ENCODE data around the gene SUN3. TPM values are rescaled to one million over a fixed set of nuclear protein-coding genes. Genes with fewer than 3 reads are reported as not detected.
A peak's percentile ranks its signal among the peaks of the same experiment; 100 is the strongest.

SUN3 gene
- total and polyA plus RNA-seq, 4 experiments from 2014 or later = 0.56 TPM; not detected in 3

GRCh38 chr7:48042636-48043035 lies 13.7 kb upstream of the SUN3 start:
- Mint-ChIP-seq H3K4me3 (no peak overlapping the region), H3K27me3 (no peaks in the 10 kb centered on the region), H3K9me3 (no peaks in the 10 kb centered on the region), H3K4me1 (peaks cover 21 to 44% (median 31%) of the 10 kb centered on the region in 4 donors), H3K27ac (no peak overlapping the region), H3K36me3 (no peaks in the 10 kb centered on the region)
- no peak overlapping the region for H3K4me3 ChIP-seq (ENCODE audit: low read length in 2 of 2)
- intact Hi-C loops (cut with micrococcal nuclease) = no loop called here
- no peak overlapping the region for H3K27ac ChIP-seq (ENCODE audit: low read depth, low read length)
- H3K9me3 ChIP-seq (ENCODE audit: control insufficient read depth in 1 of 2, low read length in 2 of 2) = no peaks in the 10 kb centered on the region
- no peak for DNase-seq
- H3K36me3 ChIP-seq (ENCODE audit: insufficient read depth, low read length) = no peaks in the 10 kb centered on the region
- CTCF ChIA-PET (ENCODE audit: partially characterized antibody) = no interaction called here
- no peaks in the 10 kb centered on the region for H3K27me3 ChIP-seq (ENCODE audit: insufficient read depth, low read length)
- H3K4me1 ChIP-seq (ENCODE audit: insufficient read depth, low read length) = peaks cover 27% of the 10 kb centered on the region
- POLR2A ChIA-PET (ENCODE audit: partially characterized antibody) = interaction anchor here (1.1 to 1.4 kb wide), 2 partner anchors 43 to 46 kb away, joined by 3 read pairs; partner anchors contain the start of gene UPP1

GRCh38 chr7:48042216-48042615 lies 13.3 kb upstream of the SUN3 start:
- no peaks in the 10 kb centered on the region for H3K27me3 ChIP-seq (ENCODE audit: insufficient read depth, low read length)
- Mint-ChIP-seq H3K36me3 (no peaks in the 10 kb centered on the region), H3K27me3 (no peaks in the 10 kb centered on the region), H3K9me3 (no peaks in the 10 kb centered on the region), H3K4me3 (no peak overlapping the region), H3K4me1 (peaks cover 21 to 45% (median 31%) of the 10 kb centered on the region in 4 donors), H3K27ac (peak overlapping the region in 2 of 7 donors; percentile 9 to 44)
- ChIA-PET POLR2A (ENCODE audit: partially characterized antibody) (interaction anchor here (1.1 to 1.4 kb wide), 2 partner anchors 43 to 47 kb away, joined by 3 read pairs; partner anchors contain the start of gene UPP1), CTCF (ENCODE audit: partially characterized antibody) (no interaction called here)
- no peaks in the 10 kb centered on the region for H3K9me3 ChIP-seq (ENCODE audit: control insufficient read depth in 1 of 2, low read length in 2 of 2)
- intact Hi-C loops (cut with micrococcal nuclease) = no loop called here
- no peak for DNase-seq
- H3K4me3 ChIP-seq (ENCODE audit: low read length in 2 of 2) = no peak overlapping the region
- peaks cover 26% of the 10 kb centered on the region for H3K4me1 ChIP-seq (ENCODE audit: insufficient read depth, low read length)
- H3K27ac ChIP-seq (ENCODE audit: low read depth, low read length) = no peak overlapping the region
- H3K36me3 ChIP-seq (ENCODE audit: insufficient read depth, low read length) = no peaks in the 10 kb centered on the region

GRCh38 chr7:48041653-48041970 lies 12.7 kb upstream of the SUN3 start:
- intact Hi-C loops (cut with micrococcal nuclease) = no loop called here
- Histone ChIP-seq H3K27me3 (ENCODE audit: insufficient read depth, low read length) (no peaks in the 10 kb centered on the region), H3K4me3 (ENCODE audit: low read length in 2 of 2) (no peak overlapping the region), H3K27ac (ENCODE audit: low read depth, low read length) (no peak overlapping the region), H3K4me1 (ENCODE audit: insufficient read depth, low read length) (peaks cover 20% of the 10 kb centered on the region), H3K36me3 (ENCODE audit: insufficient read depth, low read length) (no peaks in the 10 kb centered on the region), H3K9me3 (ENCODE audit: control insufficient read depth in 1 of 2, low read length in 2 of 2) (no peaks in the 10 kb centered on the region)
- Mint-ChIP-seq H3K4me1 (peaks cover 21 to 48% (median 28%) of the 10 kb centered on the region in 4 donors), H3K4me3 (no peak overlapping the region), H3K27ac (peak overlapping the region in 2 of 7 donors; percentile 1 to 48), H3K9me3 (no peaks in the 10 kb centered on the region), H3K36me3 (no peaks in the 10 kb centered on the region), H3K27me3 (peaks cover 0 to 3% of the 10 kb centered on the region in 2 donors)
- ChIA-PET POLR2A (ENCODE audit: partially characterized antibody) (interaction anchor here (1.1 kb wide), 1 partner anchor 44 kb away, joined by 3 read pairs; no protein-coding TSS in a partner anchor), CTCF (ENCODE audit: partially characterized antibody) (interaction anchor here (0.6 kb wide), 1 partner anchor 69 kb away, joined by 3 read pairs; no protein-coding TSS in a partner anchor)
- no peak for DNase-seq

DNA sequence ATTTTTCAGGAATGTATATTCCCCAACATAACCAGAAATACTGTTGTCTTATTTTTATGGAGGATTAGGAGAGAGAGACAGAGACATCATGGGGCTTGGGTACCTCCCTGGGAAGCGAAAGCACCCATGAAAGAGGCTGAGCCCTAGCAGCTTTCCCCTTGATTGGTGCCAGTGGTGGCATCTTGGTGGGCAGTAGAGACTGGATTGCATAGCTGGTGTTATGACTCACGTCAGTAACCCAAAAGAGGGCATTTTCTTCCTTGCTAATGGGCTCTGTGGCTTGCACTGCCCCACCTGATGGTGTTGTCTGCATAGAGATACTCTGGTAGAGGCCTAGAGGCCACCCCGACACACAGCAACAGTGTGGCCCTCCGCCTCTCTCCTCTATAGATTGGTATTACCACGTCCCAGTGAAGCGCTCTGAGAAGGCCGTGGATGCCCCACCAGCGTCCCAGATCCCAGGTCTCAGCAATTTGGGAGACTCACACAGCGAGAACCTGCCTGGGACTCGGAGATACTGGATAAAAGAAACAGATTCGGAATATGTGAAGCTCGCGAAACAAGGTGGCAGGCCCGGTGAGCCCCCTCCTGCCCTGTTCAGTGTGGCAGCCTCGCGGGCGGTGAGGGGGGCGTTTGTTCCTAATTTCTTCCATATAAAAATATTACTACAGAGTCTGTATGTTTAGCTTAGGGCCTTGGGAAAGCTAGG lies 12.2 kb upstream of the SUN3 start:
- no peak overlapping the region for H3K4me3 ChIP-seq (ENCODE audit: low read length in 2 of 2)
- POLR2A ChIA-PET (ENCODE audit: partially characterized antibody) = interaction anchor here (1.1 kb wide), 1 partner anchor 44 kb away, joined by 3 read pairs; no protein-coding TSS in a partner anchor
- peaks cover 17% of the 10 kb centered on the region for H3K4me1 ChIP-seq (ENCODE audit: insufficient read depth, low read length)

DNA sequence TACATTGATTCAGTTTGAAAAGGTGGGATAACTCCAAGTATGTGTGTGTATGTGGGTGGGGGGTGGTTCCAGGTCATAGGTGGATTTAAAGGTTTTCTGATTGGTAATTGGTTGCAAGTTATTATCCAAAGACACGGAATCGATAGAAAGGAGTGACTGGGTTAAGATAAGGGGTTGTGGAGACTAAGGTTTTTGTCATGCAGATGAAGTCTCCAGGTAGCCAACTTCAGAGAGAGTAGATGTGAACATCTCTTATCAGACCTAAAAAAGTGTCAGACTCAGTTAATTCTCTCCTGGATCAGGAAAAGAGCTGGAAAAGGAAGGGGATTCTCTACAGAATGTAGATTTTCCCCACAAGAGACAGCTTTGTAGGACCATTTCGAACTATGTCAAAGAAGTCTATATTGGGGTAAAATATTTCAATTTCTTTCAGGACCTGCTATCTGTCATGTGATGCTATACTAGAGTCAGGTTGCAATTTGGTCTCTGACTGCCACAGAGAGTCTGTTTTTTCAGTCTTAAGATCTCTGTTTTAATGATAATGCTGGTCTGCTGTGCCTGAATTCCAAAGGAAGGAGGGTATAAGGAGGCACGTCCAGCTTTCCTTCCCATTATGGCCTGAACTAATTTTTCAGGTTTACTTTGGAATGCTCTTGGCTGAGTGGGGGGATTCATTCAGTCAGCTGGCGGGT lies 10.1 kb upstream of the SUN3 start:
- H3K27ac ChIP-seq (ENCODE audit: low read depth, low read length) = no peak overlapping the region
- DNase-seq = no peak
- ChIA-PET CTCF (ENCODE audit: partially characterized antibody) (no interaction called here), POLR2A (ENCODE audit: partially characterized antibody) (interaction anchor here (0.9 to 1.5 kb wide), 2 partner anchors 10 to 43 kb away, joined by 3 to 4 read pairs; partner anchors contain the start of gene SUN3)
- H3K27me3 Mint-ChIP-seq = peaks cover 1 to 8% of the 10 kb centered on the region in 2 donors
- no peaks in the 10 kb centered on the region for H3K36me3 Mint-ChIP-seq
- peaks cover 0 to 4% (median 0%) of the 10 kb centered on the region in 8 donors for H3K9me3 Mint-ChIP-seq
- H3K9me3 ChIP-seq (ENCODE audit: control insufficient read depth in 1 of 2, low read length in 2 of 2) = no peaks in the 10 kb centered on the region
- no peak overlapping the region for H3K4me3 ChIP-seq (ENCODE audit: low read length in 2 of 2)
- H3K4me1 ChIP-seq (ENCODE audit: insufficient read depth, low read length) = peaks cover 7% of the 10 kb centered on the region
- H3K36me3 ChIP-seq (ENCODE audit: insufficient read depth, low read length) = no peaks in the 10 kb centered on the region
- H3K4me3 Mint-ChIP-seq = no peak overlapping the region
- H3K27me3 ChIP-seq (ENCODE audit: insufficient read depth, low read length) = no peaks in the 10 kb centered on the region
- no peak overlapping the region for H3K27ac Mint-ChIP-seq
- H3K4me1 Mint-ChIP-seq = peaks cover 10 to 30% (median 17%) of the 10 kb centered on the region in 4 donors
- intact Hi-C loops (cut with micrococcal nuclease) = no loop called here

More for the DNA sequence above, 12.2 kb upstream of the SUN3 start:
- H3K9me3 ChIP-seq (ENCODE audit: control insufficient read depth in 1 of 2, low read length in 2 of 2) = no peaks in the 10 kb centered on the region
- Mint-ChIP-seq H3K9me3 (no peaks in the 10 kb centered on the region), H3K27me3 (peaks cover 0 to 3% of the 10 kb centered on the region in 2 donors), H3K4me3 (no peak overlapping the region), H3K4me1 (peaks cover 19 to 42% (median 25%) of the 10 kb centered on the region in 4 donors), H3K36me3 (no peaks in the 10 kb centered on the region), H3K27ac (peak overlapping the region in 2 of 7 donors; percentile 17 to 19)
- no peak for DNase-seq
- H3K36me3 ChIP-seq (ENCODE audit: insufficient read depth, low read length) = no peaks in the 10 kb centered on the region
- CTCF ChIA-PET (ENCODE audit: partially characterized antibody) = interaction anchor here (0.6 kb wide), 1 partner anchor 69 kb away, joined by 3 read pairs; no protein-coding TSS in a partner anchor
- intact Hi-C loops (cut with micrococcal nuclease) = no loop called here
- H3K27ac ChIP-seq (ENCODE audit: low read depth, low read length) = no peak overlapping the region
- H3K27me3 ChIP-seq (ENCODE audit: insufficient read depth, low read length) = no peaks in the 10 kb centered on the region

DNA sequence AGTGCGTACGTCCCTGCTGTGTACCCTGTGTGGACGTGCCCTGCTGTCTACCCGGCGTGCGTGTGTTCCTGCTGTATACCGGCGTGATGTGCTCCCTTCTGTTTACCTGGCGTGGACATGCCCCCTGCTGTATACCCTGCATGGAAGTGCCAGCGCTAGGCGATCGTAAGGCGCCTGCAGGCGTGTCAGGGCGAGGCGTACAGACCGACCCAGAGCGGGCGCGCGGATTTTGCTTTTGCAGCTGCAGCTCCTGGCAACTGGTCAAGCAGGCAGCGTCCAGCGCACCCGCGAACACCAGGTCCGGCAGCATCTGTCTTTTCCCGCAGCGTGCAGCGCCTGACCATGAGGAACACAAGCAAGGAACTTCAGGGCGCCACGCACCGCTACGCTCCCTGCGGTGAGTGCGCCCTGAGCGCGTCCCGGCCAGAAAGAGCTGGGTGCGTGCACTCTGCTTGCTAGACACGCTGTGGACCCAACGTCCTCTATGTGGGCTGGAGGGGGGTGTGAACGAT lies 7.1 kb upstream of the SUN3 start:
- Histone ChIP-seq H3K27me3 (ENCODE audit: insufficient read depth, low read length) (no peaks in the 10 kb centered on the region), H3K9me3 (ENCODE audit: control insufficient read depth in 1 of 2, low read length in 2 of 2) (no peaks in the 10 kb centered on the region), H3K4me3 (ENCODE audit: low read length in 2 of 2) (peak overlapping the region; percentile 68 to 69), H3K36me3 (ENCODE audit: insufficient read depth, low read length) (no peaks in the 10 kb centered on the region), H3K27ac (ENCODE audit: low read depth, low read length) (peak overlapping the region; percentile 11), H3K4me1 (ENCODE audit: insufficient read depth, low read length) (peaks cover 7% of the 10 kb centered on the region)
- Mint-ChIP-seq H3K27me3 (peaks cover 6 to 11% of the 10 kb centered on the region in 2 donors), H3K27ac (peak overlapping the region; percentile 43 to 94 (median 87)), H3K4me1 (peaks cover 4 to 13% (median 9%) of the 10 kb centered on the region in 4 donors), H3K36me3 (no peaks in the 10 kb centered on the region), H3K4me3 (peak overlapping the region; percentile 78 to 94 (median 88)), H3K9me3 (peaks cover 0 to 4% (median 0%) of the 10 kb centered on the region in 8 donors)
- CTCF ChIA-PET (ENCODE audit: partially characterized antibody) = interaction anchor here (1.2 to 1.5 kb wide), 2 partner anchors 44 to 49 kb away, joined by 3 to 4 read pairs; no protein-coding TSS in a partner anchor
- POLR2A ChIA-PET (ENCODE audit: partially characterized antibody) = interaction anchor here (1.2 to 2.4 kb wide), 5 partner anchors 11 to 53 kb away, joined by 3 to 13 read pairs (median 4); partner anchors contain the start of gene UPP1
- DNase-seq = peak in 1 of 5 donors; percentile 12
- intact Hi-C loops (cut with micrococcal nuclease) = loop anchor here (1.0 to 2.0 kb wide), 6 partner anchors 10 to 74 kb away; partner anchors contain the start of genes HUS1 and UPP1
